Progenitor cell of endocrine pancreas (in vitro differentiated cells): ENCODE results near the gene HLCS. TPM values are rescaled to one million over a fixed set of nuclear protein-coding genes. Genes with fewer than 3 reads are reported as not detected.

Experiments used
- DNase-seq: peaks from one replicate; pipeline ENCODE4 v3.0.0; 2021; ENCODE audit warnings: low spot score; ENCODE audit not compliant: unreplicated experiment
- H3K27ac Mint-ChIP-seq: 2 replicates; pipeline ENCODE4 v1.8.0; 2021; ENCODE audit warnings: mild to moderate bottlenecking, moderate library complexity, mixed read lengths
- H3K27me3 Mint-ChIP-seq: 2 replicates; pipeline ENCODE4 v1.8.0; 2021; ENCODE audit warnings: mixed read lengths
- H3K36me3 Mint-ChIP-seq: 2 replicates; pipeline ENCODE4 v1.8.0; 2022; ENCODE audit warnings: mixed read lengths; ENCODE audit not compliant: insufficient read depth
- H3K4me1 Mint-ChIP-seq: 2 replicates; pipeline ENCODE4 v1.8.0; 2021; ENCODE audit warnings: low read depth, mixed read lengths
- H3K4me3 Mint-ChIP-seq: 2 replicates; pipeline ENCODE4 v1.8.0; 2021; ENCODE audit warnings: low read depth, mild to moderate bottlenecking, moderate library complexity, mixed read lengths
- H3K9me3 Mint-ChIP-seq: 2 replicates; pipeline ENCODE4 v1.8.0; 2021; ENCODE audit warnings: low read depth, mixed read lengths
- total RNA-seq: library from RNA; stranded (reverse); gene quantifications from 2 replicates; pipeline ENCODE4 v1.2.1, GENCODE V29; 2021
- TF ChIP-seq, protein P1 (sequence below): fragments of 200-600 bp; sonication (generic); IDR thresholded peaks from one replicate; pipeline ENCODE4 v1.5.0; 2021; ENCODE audit warnings: antibody characterized with exemption, mild to moderate bottlenecking; ENCODE audit not compliant: unreplicated experiment

The HLCS gene
- total RNA-seq, 1 donor from 2014 or later: 34.3 TPM

DNA sequence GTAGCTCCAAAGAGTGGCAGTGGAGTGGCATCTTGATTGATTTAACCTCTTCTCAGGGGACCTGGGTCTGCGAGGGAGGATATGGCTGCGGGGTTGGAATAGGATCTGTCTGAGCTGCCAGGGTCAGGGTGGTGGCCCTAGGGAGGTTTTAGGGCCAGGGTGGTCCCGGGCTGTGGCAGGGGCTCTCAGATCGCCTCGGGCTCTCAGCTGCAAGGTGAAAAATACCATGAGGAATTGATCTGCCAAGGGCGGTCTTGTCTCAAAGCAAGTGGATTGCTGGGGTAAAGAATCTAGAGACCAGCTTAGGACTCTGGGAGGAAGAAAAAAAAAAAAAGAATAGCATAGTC is 263.9 kb downstream of the HLCS start:
- H3K27ac Mint-ChIP-seq: no peak overlapping the region
- H3K4me1 Mint-ChIP-seq: peaks cover 5% of the 10 kb centered on the region
- H3K9me3 Mint-ChIP-seq: no peaks in the 10 kb centered on the region

DNA sequence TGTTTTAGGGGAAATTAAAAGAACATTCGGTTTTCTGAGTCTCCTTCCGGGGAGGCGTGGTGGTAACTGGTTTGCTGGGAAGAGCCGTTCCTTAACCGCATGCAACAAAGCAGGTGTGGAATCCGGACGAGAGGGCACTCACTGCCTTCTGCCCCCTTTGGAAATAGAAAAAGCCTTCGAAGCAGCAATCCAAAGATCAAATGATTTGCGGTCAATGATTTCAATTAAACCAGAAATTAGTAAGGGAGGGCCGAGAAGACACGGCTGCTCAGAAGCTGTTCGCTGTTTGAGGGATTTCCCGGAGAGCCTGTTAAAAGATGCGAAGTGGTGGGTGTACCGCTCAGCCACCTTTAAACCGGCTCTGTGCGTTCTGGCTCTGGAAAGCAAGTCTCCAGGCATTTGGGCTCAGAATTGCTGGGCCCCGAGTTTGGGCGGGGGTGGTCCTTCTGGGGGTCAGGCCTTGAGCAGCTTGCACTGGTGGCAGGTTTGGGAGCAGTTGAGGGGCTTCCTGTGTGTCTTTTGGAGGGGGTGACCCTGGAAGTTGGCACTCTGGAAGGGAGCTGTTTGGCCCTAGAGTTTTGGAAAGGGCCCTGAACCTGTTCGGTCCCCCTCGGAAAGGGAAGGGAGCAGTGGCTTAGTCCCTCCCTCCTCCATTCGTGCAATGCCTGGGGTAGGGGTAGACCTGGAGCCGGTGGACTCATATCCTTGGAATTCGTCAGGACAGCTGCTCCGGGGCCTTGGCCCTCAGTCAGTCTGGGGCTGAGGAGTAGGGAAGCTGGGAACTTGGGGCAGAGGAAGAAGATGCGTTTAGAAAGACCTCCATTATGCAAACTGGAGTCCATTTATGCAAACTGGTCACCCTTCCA is 264.5 kb downstream of the HLCS start:
- no peak overlapping the region for H3K4me3 Mint-ChIP-seq
- peaks cover 84% of the 10 kb centered on the region for H3K27me3 Mint-ChIP-seq
- H3K27ac Mint-ChIP-seq: no peak overlapping the region
- peaks cover 2% of the 10 kb centered on the region for H3K4me1 Mint-ChIP-seq
- TF ChIP-seq, protein P1, sequence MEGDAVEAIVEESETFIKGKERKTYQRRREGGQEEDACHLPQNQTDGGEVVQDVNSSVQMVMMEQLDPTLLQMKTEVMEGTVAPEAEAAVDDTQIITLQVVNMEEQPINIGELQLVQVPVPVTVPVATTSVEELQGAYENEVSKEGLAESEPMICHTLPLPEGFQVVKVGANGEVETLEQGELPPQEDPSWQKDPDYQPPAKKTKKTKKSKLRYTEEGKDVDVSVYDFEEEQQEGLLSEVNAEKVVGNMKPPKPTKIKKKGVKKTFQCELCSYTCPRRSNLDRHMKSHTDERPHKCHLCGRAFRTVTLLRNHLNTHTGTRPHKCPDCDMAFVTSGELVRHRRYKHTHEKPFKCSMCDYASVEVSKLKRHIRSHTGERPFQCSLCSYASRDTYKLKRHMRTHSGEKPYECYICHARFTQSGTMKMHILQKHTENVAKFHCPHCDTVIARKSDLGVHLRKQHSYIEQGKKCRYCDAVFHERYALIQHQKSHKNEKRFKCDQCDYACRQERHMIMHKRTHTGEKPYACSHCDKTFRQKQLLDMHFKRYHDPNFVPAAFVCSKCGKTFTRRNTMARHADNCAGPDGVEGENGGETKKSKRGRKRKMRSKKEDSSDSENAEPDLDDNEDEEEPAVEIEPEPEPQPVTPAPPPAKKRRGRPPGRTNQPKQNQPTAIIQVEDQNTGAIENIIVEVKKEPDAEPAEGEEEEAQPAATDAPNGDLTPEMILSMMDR: no peak
- no peak for DNase-seq
- no peaks in the 10 kb centered on the region for H3K36me3 Mint-ChIP-seq
- H3K9me3 Mint-ChIP-seq: no peaks in the 10 kb centered on the region

More for the DNA sequence above, 263.9 kb downstream of the HLCS start:
- H3K36me3 Mint-ChIP-seq: no peaks in the 10 kb centered on the region
- H3K27me3 Mint-ChIP-seq: peaks cover 84% of the 10 kb centered on the region
- no peak overlapping the region for H3K4me3 Mint-ChIP-seq
- no peak for DNase-seq
- TF ChIP-seq, protein P1: no peak

DNA sequence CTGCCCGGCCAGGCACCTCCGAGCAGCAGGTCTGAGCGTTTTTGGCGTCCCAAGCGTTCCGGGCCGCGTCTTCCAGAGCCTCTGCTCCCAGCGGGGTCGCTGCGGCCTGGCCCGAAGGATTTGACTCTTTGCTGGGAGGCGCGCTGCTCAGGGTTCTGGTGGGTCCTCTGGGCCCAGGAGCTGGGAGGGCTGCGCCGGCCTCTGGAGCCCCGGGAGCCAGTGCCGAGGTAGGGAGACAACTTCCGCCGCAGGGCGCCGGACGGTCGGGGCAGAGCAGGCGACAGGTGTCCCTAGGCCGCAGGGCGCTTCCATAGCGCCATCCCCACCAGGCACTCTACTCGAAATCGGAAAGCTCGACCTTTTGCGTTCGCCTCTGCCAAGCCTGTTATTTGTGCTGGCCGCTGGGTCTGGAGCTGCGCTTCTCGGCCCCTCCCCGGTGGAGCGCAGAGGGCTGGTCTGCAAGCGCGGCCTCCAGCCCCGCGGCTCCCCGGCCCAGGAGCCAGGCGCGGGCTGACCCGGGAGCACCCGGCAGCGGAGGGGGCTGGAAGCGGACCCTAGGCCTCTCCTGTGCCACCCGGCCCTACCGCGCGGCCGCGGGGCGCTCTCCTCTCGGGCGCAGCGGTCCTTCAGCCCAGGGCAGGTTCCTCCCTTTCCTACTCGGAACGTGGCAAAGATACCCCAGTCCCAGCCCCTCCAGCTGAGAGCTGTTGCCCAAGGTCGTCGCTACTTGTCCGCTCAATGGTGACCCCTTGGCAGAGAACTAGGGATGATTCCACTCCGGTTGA is 265.3 kb downstream of the HLCS start:
- Mint-ChIP-seq H3K4me1 (peaks cover 2% of the 10 kb centered on the region), H3K4me3 (no peak overlapping the region), H3K27me3 (peaks cover 84% of the 10 kb centered on the region), H3K36me3 (no peaks in the 10 kb centered on the region), H3K27ac (no peak overlapping the region), H3K9me3 (no peaks in the 10 kb centered on the region)
- TF ChIP-seq, protein P1: no peak
- DNase-seq: no peak

Other genes starting within 250 kb of the HLCS start
- 17.9 and 18.9 TPM in 2 replicates for gene RIPPLY3, start 40.0 kb upstream of the HLCS start, total RNA-seq
- 16.7 and 17.8 TPM in 2 replicates for gene PIGP, start 106.4 kb upstream of the HLCS start, total RNA-seq
- gene TTC3, start 106.6 kb upstream of the HLCS start, total RNA-seq: 255 and 281 TPM in 2 replicates